GM12878 (cell line): ENCODE data around the gene DENND1A.

Source experiments
- ASH2L ChIP-seq: fragments of 300-600, 200-600 bp; sonication (generic); IDR thresholded peaks from 2 replicates; pipeline ENCODE4 v1.6.1; 2017; ENCODE audit warnings: low read depth, mild to moderate bottlenecking, borderline replicate concordance
- FOXK2 ChIP-seq: fragments of 450-650 bp; IDR thresholded peaks from 2 replicates; pipeline ENCODE4 v1.6.1; 2017; ENCODE audit warnings: mild to moderate bottlenecking, moderate library complexity
- GABPA ChIP-seq: IDR thresholded peaks from 2 replicates; pipeline ENCODE4 v1.6.1; 2014; ENCODE audit warnings: antibody characterized with exemption, low read depth, mild to moderate bottlenecking, inconsistent platforms
- POLR2A ChIP-seq: IDR thresholded peaks from 2 replicates; pipeline ENCODE4 v1.6.1; 2011; ENCODE audit warnings: low read depth, mild to moderate bottlenecking, low read length
- POLR2AphosphoS5 ChIP-seq: IDR thresholded peaks from 2 replicates; pipeline ENCODE4 v1.6.1; 2011; ENCODE audit warnings: mild to moderate bottlenecking, low read length, inconsistent platforms
- RCOR1 ChIP-seq: conservative IDR thresholded peaks from 2 replicates; pipeline ENCODE4 v1.6.1; 2012; ENCODE audit warnings: low read depth, low read length, improper control_type of control experiment
- SIN3A ChIP-seq: IDR thresholded peaks from 2 replicates; pipeline ENCODE4 v1.6.1; 2012; ENCODE audit warnings: low read depth, low read length, improper control_type of control experiment
- SMC3 ChIP-seq: IDR thresholded peaks from 2 replicates; pipeline ENCODE4 v1.6.1; 2011; ENCODE audit warnings: low read length, improper control_type of control experiment, borderline replicate concordance
- ZNF384 ChIP-seq: IDR thresholded peaks from 2 replicates; pipeline ENCODE4 v1.6.1; 2012; ENCODE audit warnings: low read depth, mild to moderate bottlenecking, low read length, improper control_type of control experiment, borderline replicate concordance
- TF ChIP-seq, protein P1 (sequence below), 3 experiments: IDR thresholded peaks in 2 of 3; conservative IDR thresholded peaks in 1 of 3; 2 replicates each; pipeline ENCODE4 v1.5.1; 2011; ENCODE audit warnings: low read depth in 3 of 3, low read length in 3 of 3, mild to moderate bottlenecking in 3 of 3, control low read depth in 2 of 3, moderate library complexity in 2 of 3, inconsistent platforms in 1 of 3, mixed read lengths in 1 of 3; ENCODE audit not compliant: control insufficient read depth in 2 of 3, insufficient read depth in 1 of 3; ENCODE audit errors: extremely low read depth in 1 of 3

DNA sequence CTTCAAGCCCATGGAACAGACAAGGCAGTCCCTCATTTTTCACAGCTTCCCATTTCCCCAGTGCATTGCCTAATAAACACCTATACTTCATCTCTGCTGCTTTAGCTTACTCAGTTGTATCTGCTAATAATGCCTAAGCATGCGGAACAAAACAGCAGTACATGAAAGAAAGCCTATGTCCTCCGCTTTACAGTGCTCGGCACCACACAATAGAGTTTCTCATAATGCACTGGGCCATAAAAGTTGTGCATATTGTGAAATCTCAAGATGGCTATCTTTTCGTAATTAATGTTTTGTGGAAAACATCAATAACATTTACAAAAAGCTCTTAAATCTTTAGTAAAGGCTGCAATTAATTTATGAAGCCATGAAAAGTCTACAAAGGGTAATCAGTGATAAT is 69.3 kb downstream of the DENND1A start:
- TF ChIP-seq POLR2A (no peak), ASH2L (no peak), GABPA (no peak), SIN3A (no peak), SMC3 (no peak), POLR2AphosphoS5 (no peak), RCOR1 (no peak), ZNF384 (no peak), FOXK2 (no peak)
- TF ChIP-seq, protein P1, sequence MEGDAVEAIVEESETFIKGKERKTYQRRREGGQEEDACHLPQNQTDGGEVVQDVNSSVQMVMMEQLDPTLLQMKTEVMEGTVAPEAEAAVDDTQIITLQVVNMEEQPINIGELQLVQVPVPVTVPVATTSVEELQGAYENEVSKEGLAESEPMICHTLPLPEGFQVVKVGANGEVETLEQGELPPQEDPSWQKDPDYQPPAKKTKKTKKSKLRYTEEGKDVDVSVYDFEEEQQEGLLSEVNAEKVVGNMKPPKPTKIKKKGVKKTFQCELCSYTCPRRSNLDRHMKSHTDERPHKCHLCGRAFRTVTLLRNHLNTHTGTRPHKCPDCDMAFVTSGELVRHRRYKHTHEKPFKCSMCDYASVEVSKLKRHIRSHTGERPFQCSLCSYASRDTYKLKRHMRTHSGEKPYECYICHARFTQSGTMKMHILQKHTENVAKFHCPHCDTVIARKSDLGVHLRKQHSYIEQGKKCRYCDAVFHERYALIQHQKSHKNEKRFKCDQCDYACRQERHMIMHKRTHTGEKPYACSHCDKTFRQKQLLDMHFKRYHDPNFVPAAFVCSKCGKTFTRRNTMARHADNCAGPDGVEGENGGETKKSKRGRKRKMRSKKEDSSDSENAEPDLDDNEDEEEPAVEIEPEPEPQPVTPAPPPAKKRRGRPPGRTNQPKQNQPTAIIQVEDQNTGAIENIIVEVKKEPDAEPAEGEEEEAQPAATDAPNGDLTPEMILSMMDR (IDR thresholded peaks at IDR 0.05 in 2 of 3, conservative IDR thresholded peaks at IDR 0.05 in 1 of 3; ENCODE audit: control insufficient read depth in 2 of 3, extremely low read depth in 1 of 3, insufficient read depth in 1 of 3, low read depth in 3 of 3, low read length in 3 of 3): no peak
